ENCODE results near the gene ABCC2.
"Not testable (repeated sequence)": the region's sequence is repeated elsewhere in the genome, so short reads cannot be mapped to it uniquely, and the experiment has no call there.

Gene ABCC2

DNA sequence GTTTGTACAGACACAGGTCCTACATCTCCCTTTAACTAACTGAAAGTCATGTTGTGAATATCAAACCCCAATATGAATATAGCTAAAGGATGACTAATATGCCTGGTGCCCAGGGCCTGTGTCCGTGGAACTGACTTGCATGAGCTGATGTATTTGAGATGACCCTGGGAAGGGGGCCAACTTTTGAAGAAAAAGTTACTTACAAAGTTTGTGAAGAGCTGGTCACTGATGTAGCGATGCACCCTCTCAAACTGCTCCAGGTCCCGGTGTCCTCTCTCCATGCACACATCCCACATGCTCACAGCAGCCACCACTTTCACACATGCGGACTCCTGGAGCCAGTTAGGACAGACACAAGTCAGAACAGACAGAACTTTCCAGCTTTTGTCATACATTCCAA, 106.2 kb downstream of the ABCC2 start:
- Histone ChIP-seq H3K4me1 (ENCODE audit: control insufficient read depth, insufficient read depth, low read length) (no peaks in the 10 kb centered on the region), H3K36me3 (ENCODE audit: control insufficient read depth, insufficient read depth, low read length) (peaks cover 52% of the 10 kb centered on the region), H3K27ac (ENCODE audit: low read length) (no peak overlapping the region), H3K4me3 (ENCODE audit: low read length) (no peak overlapping the region), H3K27me3 (ENCODE audit: control insufficient read depth, insufficient read depth, low read length) (0 out of 2 replicates have a peak, but pooled peaks cover 1% of the 10 kb centered on the region), H3K9me3 (ENCODE audit: control insufficient read depth, insufficient read depth, low read length) (no peaks in the 10 kb centered on the region)
- no peak for DNase-seq (ENCODE audit: low read depth, low spot score)
- whole genome bisulfite sequencing (ENCODE audit: insufficient coverage, insufficient read length) = no CpG with 5 or more reads among the region's 4 CpGs

DNA sequence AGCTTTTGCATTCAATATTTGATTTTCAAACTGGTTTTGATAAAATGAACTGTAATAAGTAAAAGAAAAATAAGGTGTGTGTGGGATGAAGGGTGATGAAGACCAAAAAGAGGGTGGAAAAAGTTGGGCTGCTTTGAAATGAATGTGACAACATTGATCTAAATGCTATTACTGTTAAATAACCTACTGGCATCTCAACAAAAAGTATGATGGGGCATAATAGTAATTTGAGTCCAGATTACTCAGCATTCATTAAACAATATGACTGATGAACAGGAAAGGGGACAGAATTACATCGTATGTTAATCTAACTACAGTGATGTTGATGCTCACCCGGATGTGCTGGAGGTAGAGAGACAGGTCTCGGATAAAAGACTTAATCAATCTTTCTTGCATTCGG, 112.2 kb downstream of the ABCC2 start:
- Histone ChIP-seq H3K27ac (ENCODE audit: low read length) (no peak overlapping the region), H3K36me3 (ENCODE audit: control insufficient read depth, insufficient read depth, low read length) (peaks cover 58% of the 10 kb centered on the region), H3K4me3 (ENCODE audit: low read length) (no peak overlapping the region), H3K27me3 (ENCODE audit: control insufficient read depth, insufficient read depth, low read length) (no peaks in the 10 kb centered on the region), H3K9me3 (ENCODE audit: control insufficient read depth, insufficient read depth, low read length) (no peaks in the 10 kb centered on the region), H3K4me1 (ENCODE audit: control insufficient read depth, insufficient read depth, low read length) (no peaks in the 10 kb centered on the region)
- DNase-seq (ENCODE audit: low read depth, low spot score) = no peak
- no CpG with 5 or more reads among the region's 4 CpGs for WGBS (ENCODE audit: insufficient coverage, insufficient read length)

DNA sequence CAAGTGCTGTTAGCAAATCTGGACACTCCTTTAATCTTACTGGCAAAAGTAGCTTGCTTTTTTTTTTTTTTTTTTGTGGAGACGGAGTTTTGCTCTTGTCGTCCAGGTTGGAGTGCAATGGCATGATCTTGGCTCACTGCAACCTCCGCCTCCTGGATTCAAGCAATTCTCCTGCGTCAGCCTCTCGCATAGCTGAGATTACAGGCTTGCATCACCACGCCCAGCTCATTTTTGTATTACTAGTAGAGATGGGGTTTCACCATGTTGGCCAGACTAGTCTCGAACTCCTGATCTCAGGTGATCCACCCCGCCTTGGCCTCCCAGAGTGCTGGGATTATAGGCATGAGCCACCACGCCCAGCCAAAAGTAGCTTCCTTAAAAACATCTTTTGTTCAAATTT, 112.6 kb downstream of the ABCC2 start:
- not testable (repeated sequence) for H3K9me3 ChIP-seq (ENCODE audit: control insufficient read depth, insufficient read depth, low read length); H3K27me3 ChIP-seq (ENCODE audit: control insufficient read depth, insufficient read depth, low read length); H3K4me3 ChIP-seq (ENCODE audit: low read length); H3K4me1 ChIP-seq (ENCODE audit: control insufficient read depth, insufficient read depth, low read length); H3K27ac ChIP-seq (ENCODE audit: low read length); DNase-seq (ENCODE audit: low read depth, low spot score)
- H3K36me3 ChIP-seq (ENCODE audit: control insufficient read depth, insufficient read depth, low read length) = peaks cover 57% of the 10 kb centered on the region
- WGBS (ENCODE audit: insufficient coverage, insufficient read length) = no CpG with 5 or more reads among the region's 9 CpGs

DNA sequence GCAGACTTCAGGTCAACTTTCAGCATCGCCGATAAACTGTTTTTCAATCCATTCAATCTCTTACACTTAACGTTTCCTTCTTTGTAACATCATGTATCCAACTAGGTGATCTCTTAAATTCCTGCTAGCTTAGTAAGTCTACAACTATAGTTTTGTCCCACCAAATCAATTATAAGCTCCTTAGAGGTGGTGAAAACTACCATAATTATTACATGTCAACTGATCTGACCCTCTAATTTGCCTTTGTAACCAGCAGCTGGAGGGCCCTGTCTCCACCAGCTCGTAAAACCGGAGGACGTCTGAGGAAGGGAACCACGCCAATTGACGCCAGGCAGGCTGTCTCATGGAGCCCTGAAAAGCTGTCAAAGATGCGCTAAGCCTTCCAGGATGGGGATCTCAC, 113.4 kb downstream of the ABCC2 start:
- DNase-seq (ENCODE audit: low read depth, low spot score) = no peak
- Histone ChIP-seq H3K4me3 (ENCODE audit: low read length) (no peak overlapping the region), H3K27me3 (ENCODE audit: control insufficient read depth, insufficient read depth, low read length) (no peaks in the 10 kb centered on the region), H3K4me1 (ENCODE audit: control insufficient read depth, insufficient read depth, low read length) (no peaks in the 10 kb centered on the region), H3K9me3 (ENCODE audit: control insufficient read depth, insufficient read depth, low read length) (no peaks in the 10 kb centered on the region), H3K36me3 (ENCODE audit: control insufficient read depth, insufficient read depth, low read length) (peaks cover 57% of the 10 kb centered on the region), H3K27ac (ENCODE audit: low read length) (no peak overlapping the region)
- WGBS (ENCODE audit: insufficient coverage, insufficient read length) = 100% methylated on average over 2 of the region's 9 CpGs

Measured in iPS DF 6.9 (cell line).